UCSD-AML1 (cell line): ENCODE measurements around the gene MYO7A.

Experiments used
- DNase-seq: peaks from one replicate; lab custom pipeline; 2025; ENCODE audit not compliant: unreplicated experiment; lab: John Stamatoyannopoulos, UW

The MYO7A gene

GRCh38 chr11:77212314-77213007 lies 84.4 kb downstream of the MYO7A start:
- no peak for DNase-seq

- DNase-seq: no peak
These were observed 85.1 kb downstream of the MYO7A start for GRCh38 chr11:77213029-77213579.

GRCh38 chr11:77213589-77214428 lies 85.8 kb downstream of the MYO7A start:
- no peak for DNase-seq

- no peak for DNase-seq
These were observed 86.5 kb downstream of the MYO7A start for GRCh38 chr11:77214557-77214956.

GRCh38 chr11:77215106-77215505 lies 87.1 kb downstream of the MYO7A start:
- DNase-seq: no peak

- no peak for DNase-seq
These were observed 89.1 kb downstream of the MYO7A start for GRCh38 chr11:77217156-77217555.

- no peak for DNase-seq
These were observed 95.8 kb downstream of the MYO7A start for GRCh38 chr11:77223797-77224196.

- no peak for DNase-seq
These were observed 103.0 kb downstream of the MYO7A start for GRCh38 chr11:77230878-77231605.

- DNase-seq: no peak
These were observed 103.8 kb downstream of the MYO7A start for GRCh38 chr11:77231800-77232199.

- DNase-seq: no peak
These were observed 104.2 kb downstream of the MYO7A start for GRCh38 chr11:77232242-77232641.

- no peak for DNase-seq
These were observed 105.0 kb downstream of the MYO7A start for GRCh38 chr11:77233011-77233410.

- no peak for DNase-seq
These were observed 108.9 kb downstream of the MYO7A start for GRCh38 chr11:77236901-77237300.

- no peak for DNase-seq
These were observed 116.4 kb downstream of the MYO7A start for GRCh38 chr11:77244277-77245027.

- no peak for DNase-seq
These were observed 121.4 kb downstream of the MYO7A start for GRCh38 chr11:77249427-77249826.

- no peak for DNase-seq
These were observed 123.0 kb downstream of the MYO7A start for GRCh38 chr11:77250881-77251640.

- no peak for DNase-seq
These were observed 124.7 kb downstream of the MYO7A start for GRCh38 chr11:77252555-77253270.

- DNase-seq: no peak
These were observed 125.6 kb downstream of the MYO7A start for GRCh38 chr11:77253690-77254089.

- no peak for DNase-seq
These were observed 131.6 kb downstream of the MYO7A start for GRCh38 chr11:77259641-77260040.

GRCh38 chr11:77262803-77263202 lies 134.8 kb downstream of the MYO7A start:
- no peak for DNase-seq
